Adrenal gland (tissue), 12 donors: Measurements from ENCODE around the gene PRR12. TPM values are rescaled to one million over a fixed set of nuclear protein-coding genes. Genes with fewer than 3 reads are reported as not detected.

Source experiments
- DNase-seq, 7 donors: peaks; one replicate each; pipeline ENCODE4 v3.0.0-alpha.2; 2019 to 2020
- H3K27ac ChIP-seq, 5 donors: fragments of 200-600 bp; sonication (generic) in 4 of 5; 1 replicate in 3 of 5; 2 replicates in 2 of 5; pipeline versions ENCODE4 v1.5.1 to v1.8.0; 2016 to 2020; ENCODE audit warnings: mild to moderate bottlenecking in 1 of 5
- H3K27me3 ChIP-seq: fragments of 200-600 bp; 2 replicates; pipeline ENCODE4 v1.8.0; 2021
- H3K36me3 ChIP-seq, 2 donors: fragments of 200-600 bp; replicated peaks in 1 of 2; 1 replicate in 1 of 2; 2 replicates in 1 of 2; pipeline versions ENCODE4 v1.5.1 to v1.8.0; 2018 to 2022
- H3K4me1 ChIP-seq, 2 donors: fragments of 200-600 bp; replicated peaks in 1 of 2; 1 replicate in 1 of 2; 2 replicates in 1 of 2; pipeline versions ENCODE4 v1.5.1 to v1.8.0; 2018 to 2021
- H3K4me3 ChIP-seq, 4 donors: fragments of 200-600 bp; sonication (generic) in 3 of 4; one replicate each; pipeline ENCODE4 v1.5.1; 2016 to 2018
- H3K9me3 ChIP-seq, 3 donors: fragments of 200-600 bp; sonication (generic) in 1 of 3; replicated peaks in 1 of 3; 1 replicate in 2 of 3; 2 replicates in 1 of 3; pipeline versions ENCODE4 v1.5.1 to v1.8.0; 2016 to 2021
- CTCF ChIP-seq, 6 experiments: fragments of 450-650 bp in 4 of 6; fragments of 200-600 bp in 2 of 6; sonication (generic) in 1 of 6; IDR thresholded peaks; 1 replicate in 5 of 6; 2 replicates in 1 of 6; pipeline versions ENCODE4 v1.5.1 to v1.8.0; 2016 to 2021; ENCODE audit warnings: antibody characterized with exemption in 6 of 6, mild to moderate bottlenecking in 2 of 6, moderate library complexity in 1 of 6
- POLR2A ChIP-seq, 2 donors: fragments of 450-650 bp; IDR thresholded peaks; one replicate each; pipeline ENCODE4 v1.6.1; 2017; ENCODE audit warnings: antibody characterized with exemption in 2 of 2, mild to moderate bottlenecking in 2 of 2, moderate library complexity in 1 of 2
- WGBS, 4 donors: extraction: QIAGEN DNeasy Blood & Tissue Kit in 2 of 4; methylation state at CpG; one replicate each; pipeline versions ENCODE4 v1.1.5 to v1.1.7; 2013 to 2017; 5-methylcytosine and 5-hydroxymethylcytosine counted together
- intact Hi-C, 2 donors: fragments of 100-400 bp; cut with DNase I; formaldehyde crosslinking; loops; one replicate each; pipeline versions ENCODE4 v1.14.1 to v1.15.0; 2022 to 2023
- polyA plus RNA-seq, 3 donors: library from polyadenylated mRNA; stranded (reverse); fragments of 200-250 nt in 2 of 3; fragments of 350-450 nt in 1 of 3; fragmentation: Illumina TruSeq in 1 of 3; extraction: RNeasy Lipid Tissue Mini Kit (QIAGEN cat#74804) in 1 of 3; gene quantifications; one replicate each; pipeline ENCODE4 v1.2.3, GENCODE V29; 2013 to 2014
- total RNA-seq, 9 donors: library from RNA; depleted of rRNA in 4 of 9; stranded (reverse); fragments of >200 nt in 4 of 9; fragments of 120-200 nt in 1 of 9; fragmentation: NEBNext Ultra II Directional in 1 of 9; extraction: Animal tissue kit (Norgen Biotek cat#: 25700) in 1 of 9; gene quantifications; one replicate each; pipeline versions ENCODE4 v1.1.0 to v1.2.4, GENCODE V29; 2013 to 2023
- donor health status: healthy with polysubstance abuse.
- donor health status: Bipolar disorder and iron deficiency.
- donor health status: DM: yes; HTN: yes; CAD: no.
- donor health status: DM: no; HTN: no; CAD: no.
- donor health status: DM: no; HTN: no; CAD: no.
- donor health status: DM: yes; HTN: yes; CAD: no.

Gene PRR12
- total and polyA plus RNA-seq, 12 donors = 2.9 to 49.8 (median 16.2) TPM

- Histone ChIP-seq H3K27ac (peak overlapping the region in 4 of 5 donors; percentile 78 to 93 (median 90)), H3K4me3 (peak overlapping the region; percentile 54 to 95 (median 74)), H3K9me3 (no peaks in the 10 kb centered on the region), H3K27me3 (no peaks in the 10 kb centered on the region), H3K4me1 (peaks cover 9 to 18% of the 10 kb centered on the region in 2 donors), H3K36me3 (peaks cover 0 to 19% of the 10 kb centered on the region in 2 donors)
- intact Hi-C loops = no loop called here
- WGBS, 4 donors = 0 to 1% (median 1%) methylated on average over 21 to 58 of the region's 58 CpGs
- DNase-seq = peak; percentile 94 to 98 (median 97)
- TF ChIP-seq POLR2A (IDR thresholded peaks at IDR 0.05) (peak; percentile 66 to 84), CTCF (IDR thresholded peaks at IDR 0.05) (peak in 4 of 6 experiments; percentile 7 to 33 (median 20))
Observed at GRCh38 chr19:49590071-49590970, 661 bp upstream of the PRR12 start.

GRCh38 chr19:49591731-49592485 lies 926 bp downstream of the PRR12 start:
- DNase-seq = peak; percentile 45 to 75 (median 66)
- WGBS, 4 donors = 0 to 1% (median 0%) methylated on average over 7 to 51 of the region's 51 CpGs
- Histone ChIP-seq H3K36me3 (peaks cover 0 to 35% of the 10 kb centered on the region in 2 donors), H3K9me3 (no peaks in the 10 kb centered on the region), H3K4me3 (peak overlapping the region in 3 of 4 donors; percentile 62 to 95 (median 74)), H3K27ac (peak overlapping the region in 4 of 5 donors; percentile 78 to 93 (median 84)), H3K27me3 (no peaks in the 10 kb centered on the region), H3K4me1 (peaks cover 9 to 18% of the 10 kb centered on the region in 2 donors)
- intact Hi-C loops = no loop called here
- TF ChIP-seq POLR2A (IDR thresholded peaks at IDR 0.05) (no peak), CTCF (IDR thresholded peaks at IDR 0.05) (no peak)

GRCh38 chr19:49592486-49593232 lies 1.7 kb downstream of the PRR12 start:
- H3K27ac ChIP-seq = peak overlapping the region in 4 of 5 donors; percentile 21 to 93 (median 68)
- peak in 4 of 7 donors; percentile 28 to 44 (median 31) for DNase-seq
- H3K9me3 ChIP-seq = no peaks in the 10 kb centered on the region
- no peak for TF ChIP-seq CTCF (IDR thresholded peaks at IDR 0.05)
- no peak for TF ChIP-seq POLR2A (IDR thresholded peaks at IDR 0.05)
- H3K27me3 ChIP-seq = no peaks in the 10 kb centered on the region
- H3K36me3 ChIP-seq = peaks cover 0 to 42% of the 10 kb centered on the region in 2 donors
- H3K4me3 ChIP-seq = peak overlapping the region in 2 of 4 donors; percentile 74 to 95
- intact Hi-C loops = no loop called here
- WGBS, 4 donors = 2 to 4% (median 4%) methylated on average over 21 to 28 of the region's 28 CpGs
- peaks cover 9 to 18% of the 10 kb centered on the region in 2 donors for H3K4me1 ChIP-seq
